Measurements from ENCODE around the gene P2RY8. TPM values are rescaled to one million over a fixed set of nuclear protein-coding genes. Genes with fewer than 3 reads are reported as not detected.
A peak's percentile ranks its signal among the peaks of the same experiment; 100 is the strongest.
"Not testable (repeated sequence)": the region's sequence is repeated elsewhere in the genome, so short reads cannot be mapped to it uniquely, and the experiment has no call there.

Gene P2RY8
- total RNA-seq, 1 donor from 2014 or later: 3.1 TPM

GRCh38 chrX:1545776-1546408 lies 8.9 kb upstream of the P2RY8 start:
- ATAC-seq (no peak), DNase-seq (no peak)
- H3K4me1 ChIP-seq: no peaks in the 10 kb centered on the region
- no peaks in the 10 kb centered on the region for H3K27me3 ChIP-seq
- intact Hi-C loops (cut with DNase I): no loop called here
- no peak overlapping the region for H3K27ac ChIP-seq
- no peaks in the 10 kb centered on the region for H3K9me3 ChIP-seq
- TF ChIP-seq CTCF (IDR thresholded peaks at IDR 0.05): no peak
- H3K4me3 ChIP-seq: no peak overlapping the region
- H3K36me3 ChIP-seq: no peaks in the 10 kb centered on the region

GRCh38 chrX:1542994-1543725 lies 6.2 kb upstream of the P2RY8 start:
- Histone ChIP-seq H3K9me3 (no peaks in the 10 kb centered on the region), H3K36me3 (no peaks in the 10 kb centered on the region), H3K27ac (no peak overlapping the region), H3K27me3 (no peaks in the 10 kb centered on the region), H3K4me1 (no peaks in the 10 kb centered on the region), H3K4me3 (no peak overlapping the region)
- ATAC-seq (no peak), DNase-seq (no peak)
- intact Hi-C loops (cut with DNase I): no loop called here
- no peak for TF ChIP-seq CTCF (IDR thresholded peaks at IDR 0.05)

GRCh38 chrX:1539146-1539545 lies 2.2 kb upstream of the P2RY8 start:
- ATAC-seq; H3K9me3 ChIP-seq; H3K27me3 ChIP-seq; H3K27ac ChIP-seq; H3K4me1 ChIP-seq; intact Hi-C loops (cut with DNase I); H3K36me3 ChIP-seq; H3K4me3 ChIP-seq: not testable (repeated sequence)
- DNase-seq: peak; percentile 7

- H3K27ac ChIP-seq: peak overlapping the region; percentile 72
- peak overlapping the region; percentile 47 for H3K4me3 ChIP-seq
- DNase-seq; H3K9me3 ChIP-seq; H3K27me3 ChIP-seq; H3K4me1 ChIP-seq; intact Hi-C loops (cut with DNase I); H3K36me3 ChIP-seq; ATAC-seq: not testable (repeated sequence)
Measured at GRCh38 chrX:1537716-1538090, 718 bp upstream of the P2RY8 start.

- peak; percentile 14 for ATAC-seq
- peak; percentile 65 for DNase-seq
- Histone ChIP-seq H3K4me3 (peak overlapping the region; percentile 47), H3K4me1 (no peaks in the 10 kb centered on the region), H3K27ac (peak overlapping the region; percentile 72), H3K36me3 (no peaks in the 10 kb centered on the region), H3K27me3 (no peaks in the 10 kb centered on the region), H3K9me3 (no peaks in the 10 kb centered on the region)
- intact Hi-C loops (cut with DNase I): no loop called here
- TF ChIP-seq CTCF (IDR thresholded peaks at IDR 0.05): no peak
Measured at GRCh38 chrX:1536712-1537030, 314 bp downstream of the P2RY8 start.

- peak; percentile 55 for DNase-seq
Measured at GRCh38 chrX:1535241-1536041, 1.5 kb downstream of the P2RY8 start.

More at GRCh38 chrX:1535241-1536041, 1.5 kb downstream of the P2RY8 start:
- TF ChIP-seq CTCF (IDR thresholded peaks at IDR 0.05): no peak
- Histone ChIP-seq H3K36me3 (no peaks in the 10 kb centered on the region), H3K27ac (peak overlapping the region; percentile 61), H3K4me3 (peak overlapping the region; percentile 47), H3K9me3 (no peaks in the 10 kb centered on the region), H3K27me3 (no peaks in the 10 kb centered on the region), H3K4me1 (no peaks in the 10 kb centered on the region)
- intact Hi-C loops (cut with DNase I): no loop called here
- ATAC-seq: peak; percentile 70

Measured in upper lobe of right lung (tissue), 1 donor.